OCI-LY1 (cell line): Measurements from ENCODE around the gene FGD4.

ENCODE experiments used
- H2AFZ ChIP-seq: fragments of 200-600 bp; sonication (generic), shearing (Covaris generic); 2 replicates; pipeline ENCODE4 v1.6.0; 2014; ENCODE audit warnings: antibody characterized with exemption, mild to moderate bottlenecking, low read length
- H3F3A ChIP-seq: fragments of 200-600 bp; sonication (generic), shearing (Covaris generic); 2 replicates; pipeline ENCODE4 v1.6.0; 2014; ENCODE audit warnings: mild to moderate bottlenecking, antibody characterized with exemption, low read length, moderate library complexity; ENCODE audit not compliant: insufficient read depth
- H3K27ac ChIP-seq: fragments of 200-600 bp; sonication (generic); 2 replicates; pipeline ENCODE4 v1.5.1; 2014; ENCODE audit warnings: low read length, mixed run types, mild to moderate bottlenecking, low read depth; ENCODE audit not compliant: poor library complexity, severe bottlenecking
- H3K27me3 ChIP-seq: fragments of 200-600 bp; sonication (generic); 2 replicates; pipeline ENCODE4 v1.6.0; 2014; ENCODE audit warnings: antibody characterized with exemption, mild to moderate bottlenecking, low read length, moderate library complexity; ENCODE audit not compliant: insufficient read depth
- H3K36me3 ChIP-seq: fragments of 200-600 bp; sonication (generic); 2 replicates; pipeline ENCODE4 v1.6.1; 2014; ENCODE audit warnings: mild to moderate bottlenecking, antibody characterized with exemption, low read length, moderate library complexity, mixed read lengths; ENCODE audit not compliant: insufficient read depth
- H3K4me1 ChIP-seq: fragments of 200-600 bp; sonication (generic); 2 replicates; pipeline ENCODE4 v1.5.1; 2014; ENCODE audit warnings: mild to moderate bottlenecking, low read length, moderate library complexity; ENCODE audit not compliant: insufficient read depth, severe bottlenecking
- H3K4me2 ChIP-seq: fragments of 200-600 bp; sonication (generic), shearing (Covaris generic); 2 replicates; pipeline ENCODE4 v1.6.1; 2014; ENCODE audit warnings: low read length
- H3K4me3 ChIP-seq: fragments of 200-600 bp; sonication (generic); 2 replicates; pipeline ENCODE4 v1.5.1; 2014; ENCODE audit warnings: low read length, low read depth, mild to moderate bottlenecking, mixed read lengths; ENCODE audit not compliant: poor library complexity, severe bottlenecking
- H3K79me2 ChIP-seq: fragments of 200-600 bp; shearing (Covaris generic); 2 replicates; pipeline ENCODE4 v1.6.1; 2016; ENCODE audit warnings: mixed run types, low read length, mixed read lengths; ENCODE audit not compliant: insufficient read depth
- H3K9ac ChIP-seq: fragments of 200-600 bp; sonication (generic), shearing (Covaris generic); 2 replicates; pipeline ENCODE4 v1.6.1; 2014; ENCODE audit warnings: mild to moderate bottlenecking, low read length, mixed read lengths
- H3K9me2 ChIP-seq: fragments of 200-600 bp; sonication (generic), shearing (Covaris generic); 2 replicates; pipeline ENCODE4 v1.6.1; 2014; ENCODE audit warnings: low read depth, mild to moderate bottlenecking, low read length, mixed read lengths
- H3K9me3 ChIP-seq: fragments of 200-600 bp; shearing (Covaris generic); 2 replicates; pipeline ENCODE4 v1.6.1; 2014; ENCODE audit warnings: low read length, mixed read lengths
- H4K20me1 ChIP-seq: fragments of 200-600 bp; sonication (generic), shearing (Covaris generic); 2 replicates; pipeline ENCODE4 v1.6.0; 2016; ENCODE audit warnings: mild to moderate bottlenecking, low read length; ENCODE audit not compliant: insufficient read depth
- CTCF ChIP-seq: fragments of 200-600 bp; sonication (generic), shearing (Covaris generic); IDR thresholded peaks from 2 replicates; pipeline ENCODE4 v1.5.1; 2017; ENCODE audit warnings: mild to moderate bottlenecking, antibody characterized with exemption, low read length, moderate library complexity, mixed read lengths
- EZH2 ChIP-seq: fragments of 200-600 bp; sonication (generic), shearing (Covaris generic); IDR thresholded peaks from 2 replicates; pipeline ENCODE4 v1.8.0; 2017; ENCODE audit warnings: borderline replicate concordance, mixed run types, mild to moderate bottlenecking, antibody characterized with exemption, low read length, moderate library complexity, mixed read lengths

Gene FGD4

GRCh38 chr12:32397696-32398095, 1.7 kb upstream of the FGD4 start:
- Histone ChIP-seq H4K20me1 (no peaks in the 10 kb centered on the region), H3K9me2 (no peaks in the 10 kb centered on the region), H2AFZ (no peak overlapping the region), H3K27ac (no peak overlapping the region), H3K27me3 (no peaks in the 10 kb centered on the region), H3K79me2 (no peaks in the 10 kb centered on the region), H3K36me3 (no peaks in the 10 kb centered on the region), H3K4me2 (no peak overlapping the region), H3K9me3 (no peaks in the 10 kb centered on the region), H3K4me1 (peaks cover 21% of the 10 kb centered on the region), H3K9ac (no peak overlapping the region), H3K4me3 (no peak overlapping the region), H3F3A (no peaks in the 10 kb centered on the region)
- TF ChIP-seq CTCF (no peak), EZH2 (no peak)

GRCh38 chr12:32398181-32398580, 1.2 kb upstream of the FGD4 start:
- no peaks in the 10 kb centered on the region for H3K9me2 ChIP-seq
- H3K79me2 ChIP-seq = no peaks in the 10 kb centered on the region
- no peaks in the 10 kb centered on the region for H3K9me3 ChIP-seq
- no peaks in the 10 kb centered on the region; the same call in 1 of the 2 replicates for H3F3A ChIP-seq
- H3K4me1 ChIP-seq = peaks cover 21% of the 10 kb centered on the region
- H3K9ac ChIP-seq = no peak overlapping the region
- no peaks in the 10 kb centered on the region for H3K27me3 ChIP-seq
- H3K36me3 ChIP-seq = no peaks in the 10 kb centered on the region
- no peak overlapping the region for H3K27ac ChIP-seq
- H3K4me2 ChIP-seq = no peak overlapping the region
- TF ChIP-seq EZH2 (no peak), CTCF (no peak)
- H4K20me1 ChIP-seq = no peaks in the 10 kb centered on the region
- no peak overlapping the region for H2AFZ ChIP-seq
- H3K4me3 ChIP-seq = no peak overlapping the region

DNA sequence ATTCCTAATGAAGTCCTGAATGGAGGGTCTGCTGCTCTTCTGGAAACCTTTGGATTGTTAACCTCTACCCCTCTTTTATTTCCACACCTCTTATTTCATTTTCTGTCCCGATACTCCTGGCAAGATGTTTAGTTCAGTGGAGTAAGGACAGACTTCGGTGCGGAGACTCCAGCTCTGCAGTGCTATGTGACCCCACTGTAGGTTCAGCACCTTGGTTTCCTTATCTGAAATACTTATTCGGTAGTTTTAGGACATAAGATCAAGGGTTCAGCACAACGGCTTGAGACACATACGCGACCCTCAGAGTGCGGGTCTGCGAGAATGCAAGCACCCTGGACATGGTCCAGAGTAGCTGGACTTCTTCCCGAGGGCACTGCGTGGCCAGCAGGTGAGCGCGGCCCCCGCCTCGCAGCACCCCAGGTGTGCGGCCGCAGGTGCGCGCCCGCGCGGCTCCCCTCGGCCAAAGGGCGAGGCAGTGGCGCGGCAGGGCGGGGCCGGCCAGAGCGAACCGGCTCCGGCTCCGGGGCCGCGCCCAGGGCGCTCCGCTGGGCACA, 465 bp upstream of the FGD4 start:
- Histone ChIP-seq H3K4me1 (peaks cover 21% of the 10 kb centered on the region), H2AFZ (no peak overlapping the region), H3K4me2 (peak overlapping the region; percentile 62), H3K9me2 (no peaks in the 10 kb centered on the region), H3K9me3 (no peaks in the 10 kb centered on the region), H3K9ac (peak overlapping the region; percentile 25; the same call in 1 of the 2 replicates), H3F3A (no peaks in the 10 kb centered on the region; the same call in 1 of the 2 replicates), H3K4me3 (peak overlapping the region; percentile 61), H4K20me1 (no peaks in the 10 kb centered on the region), H3K79me2 (no peaks in the 10 kb centered on the region), H3K27me3 (no peaks in the 10 kb centered on the region), H3K27ac (no peak overlapping the region), H3K36me3 (no peaks in the 10 kb centered on the region)
- no peak for TF ChIP-seq EZH2
- TF ChIP-seq CTCF = no peak
